DOHH2 (cell line): ENCODE results near the gene RB1.

ENCODE experiments used
- H3F3A ChIP-seq: fragments of 200-600 bp; sonication (generic), shearing (Covaris generic); 2 replicates; pipeline ENCODE4 v1.6.0; 2016; ENCODE audit warnings: antibody characterized with exemption, mild to moderate bottlenecking; ENCODE audit not compliant: control insufficient read depth, insufficient read depth
- H3K27ac ChIP-seq: fragments of 200-600 bp; sonication (generic); 2 replicates; pipeline ENCODE4 v1.5.1; 2014; ENCODE audit warnings: low read depth, mild to moderate bottlenecking, low read length, moderate library complexity
- H3K27me3 ChIP-seq: fragments of 200-600 bp; sonication (generic); 2 replicates; pipeline ENCODE4 v1.6.1; 2014; ENCODE audit warnings: mild to moderate bottlenecking, low read length, mixed read lengths; ENCODE audit not compliant: control insufficient read depth
- H3K36me3 ChIP-seq: fragments of 200-600 bp; sonication (generic); 2 replicates; pipeline ENCODE4 v1.6.1; 2014; ENCODE audit warnings: mild to moderate bottlenecking, low read length, moderate library complexity, mixed read lengths; ENCODE audit not compliant: control insufficient read depth
- H3K4me1 ChIP-seq: fragments of 200-600 bp; sonication (generic); 2 replicates; pipeline ENCODE4 v1.6.1; 2014; ENCODE audit warnings: mild to moderate bottlenecking, low read length, mixed read lengths; ENCODE audit not compliant: control insufficient read depth
- H3K4me2 ChIP-seq: fragments of 200-600 bp; sonication (generic); 2 replicates; pipeline ENCODE4 v1.6.0; 2014; ENCODE audit warnings: mild to moderate bottlenecking, low read length, moderate library complexity
- H3K4me3 ChIP-seq: fragments of 200-600 bp; sonication (generic); 2 replicates; pipeline ENCODE4 v1.5.1; 2014; ENCODE audit warnings: mild to moderate bottlenecking, low read length, mixed read lengths
- H3K79me2 ChIP-seq: fragments of 200-600 bp; sonication (generic); 2 replicates; pipeline ENCODE4 v1.6.1; 2014; ENCODE audit warnings: mild to moderate bottlenecking, low read length, mixed read lengths; ENCODE audit not compliant: control insufficient read depth
- H3K9me2 ChIP-seq: fragments of 200-600 bp; sonication (generic); replicated peaks from 2 replicates; pipeline ENCODE4 v1.6.1; 2014; ENCODE audit warnings: mild to moderate bottlenecking, low read length, mixed read lengths; ENCODE audit not compliant: control insufficient read depth
- H3K9me3 ChIP-seq: fragments of 200-600 bp; sonication (generic); 2 replicates; pipeline ENCODE4 v1.6.1; 2014; ENCODE audit warnings: antibody characterized with exemption, low read length, mixed read lengths; ENCODE audit not compliant: control insufficient read depth, insufficient read depth
- H4K20me1 ChIP-seq: fragments of 200-600 bp; sonication (generic); 2 replicates; pipeline ENCODE4 v1.6.0; 2014; ENCODE audit warnings: low read depth, mild to moderate bottlenecking, antibody characterized with exemption, low read length, moderate library complexity; ENCODE audit not compliant: control insufficient read depth, insufficient read depth
- EZH2phosphoT487 ChIP-seq: fragments of 200-600 bp; sonication (generic); IDR thresholded peaks from 2 replicates; pipeline ENCODE4 v1.6.1; 2017; ENCODE audit warnings: borderline replicate concordance, mild to moderate bottlenecking, antibody characterized with exemption, low read length, moderate library complexity, mixed read lengths
- TF ChIP-seq, protein P1 (sequence below): fragments of 200-600 bp; sonication (generic); IDR thresholded peaks from one replicate; pipeline ENCODE4 v1.5.1; 2014; ENCODE audit warnings: antibody characterized with exemption, mild to moderate bottlenecking, low read depth, low read length; ENCODE audit not compliant: poor library complexity, severe bottlenecking

Gene RB1

DNA sequence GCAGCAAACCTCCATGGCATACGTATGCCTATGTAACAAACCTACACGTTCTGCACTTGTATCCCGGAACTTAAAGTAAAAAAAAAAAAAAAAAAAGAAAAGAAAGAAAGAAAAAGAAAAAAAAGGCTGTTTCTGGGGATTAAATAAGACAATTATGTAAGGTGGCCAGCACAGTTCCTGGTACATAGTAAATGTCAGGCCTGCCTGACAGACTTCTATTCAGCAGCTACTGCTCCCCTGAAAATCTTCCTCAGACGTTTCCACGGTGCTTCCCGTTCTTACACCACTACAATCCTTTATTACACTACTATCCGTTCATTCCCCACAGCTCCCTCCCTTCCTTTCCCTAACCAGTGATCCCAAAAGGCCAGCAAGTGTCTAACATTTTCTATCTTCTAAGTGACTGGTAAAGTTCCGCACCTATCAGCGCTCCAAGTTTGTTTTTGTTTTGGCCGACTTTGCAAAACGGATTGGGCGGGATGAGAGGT, 636 bp upstream of the RB1 start:
- H3K4me3 ChIP-seq = peak overlapping the region; percentile 87
- H3K27me3 ChIP-seq = no peaks in the 10 kb centered on the region
- no peaks in the 10 kb centered on the region for H3K9me2 ChIP-seq
- peak overlapping the region; percentile 95 for H3K27ac ChIP-seq
- no peak for TF ChIP-seq EZH2phosphoT487
- TF ChIP-seq, protein P1, sequence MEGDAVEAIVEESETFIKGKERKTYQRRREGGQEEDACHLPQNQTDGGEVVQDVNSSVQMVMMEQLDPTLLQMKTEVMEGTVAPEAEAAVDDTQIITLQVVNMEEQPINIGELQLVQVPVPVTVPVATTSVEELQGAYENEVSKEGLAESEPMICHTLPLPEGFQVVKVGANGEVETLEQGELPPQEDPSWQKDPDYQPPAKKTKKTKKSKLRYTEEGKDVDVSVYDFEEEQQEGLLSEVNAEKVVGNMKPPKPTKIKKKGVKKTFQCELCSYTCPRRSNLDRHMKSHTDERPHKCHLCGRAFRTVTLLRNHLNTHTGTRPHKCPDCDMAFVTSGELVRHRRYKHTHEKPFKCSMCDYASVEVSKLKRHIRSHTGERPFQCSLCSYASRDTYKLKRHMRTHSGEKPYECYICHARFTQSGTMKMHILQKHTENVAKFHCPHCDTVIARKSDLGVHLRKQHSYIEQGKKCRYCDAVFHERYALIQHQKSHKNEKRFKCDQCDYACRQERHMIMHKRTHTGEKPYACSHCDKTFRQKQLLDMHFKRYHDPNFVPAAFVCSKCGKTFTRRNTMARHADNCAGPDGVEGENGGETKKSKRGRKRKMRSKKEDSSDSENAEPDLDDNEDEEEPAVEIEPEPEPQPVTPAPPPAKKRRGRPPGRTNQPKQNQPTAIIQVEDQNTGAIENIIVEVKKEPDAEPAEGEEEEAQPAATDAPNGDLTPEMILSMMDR = no peak
- peaks cover 45% of the 10 kb centered on the region for H3K79me2 ChIP-seq
- H3F3A ChIP-seq = peaks cover 10% of the 10 kb centered on the region
- H3K9me3 ChIP-seq = no peaks in the 10 kb centered on the region
- H3K4me1 ChIP-seq = peaks cover 23% of the 10 kb centered on the region
- peak overlapping the region; percentile 73 for H3K4me2 ChIP-seq
- H3K36me3 ChIP-seq = peaks cover 48% of the 10 kb centered on the region
- H4K20me1 ChIP-seq = peaks cover 3% of the 10 kb centered on the region; the same call in 1 of the 2 replicates

DNA sequence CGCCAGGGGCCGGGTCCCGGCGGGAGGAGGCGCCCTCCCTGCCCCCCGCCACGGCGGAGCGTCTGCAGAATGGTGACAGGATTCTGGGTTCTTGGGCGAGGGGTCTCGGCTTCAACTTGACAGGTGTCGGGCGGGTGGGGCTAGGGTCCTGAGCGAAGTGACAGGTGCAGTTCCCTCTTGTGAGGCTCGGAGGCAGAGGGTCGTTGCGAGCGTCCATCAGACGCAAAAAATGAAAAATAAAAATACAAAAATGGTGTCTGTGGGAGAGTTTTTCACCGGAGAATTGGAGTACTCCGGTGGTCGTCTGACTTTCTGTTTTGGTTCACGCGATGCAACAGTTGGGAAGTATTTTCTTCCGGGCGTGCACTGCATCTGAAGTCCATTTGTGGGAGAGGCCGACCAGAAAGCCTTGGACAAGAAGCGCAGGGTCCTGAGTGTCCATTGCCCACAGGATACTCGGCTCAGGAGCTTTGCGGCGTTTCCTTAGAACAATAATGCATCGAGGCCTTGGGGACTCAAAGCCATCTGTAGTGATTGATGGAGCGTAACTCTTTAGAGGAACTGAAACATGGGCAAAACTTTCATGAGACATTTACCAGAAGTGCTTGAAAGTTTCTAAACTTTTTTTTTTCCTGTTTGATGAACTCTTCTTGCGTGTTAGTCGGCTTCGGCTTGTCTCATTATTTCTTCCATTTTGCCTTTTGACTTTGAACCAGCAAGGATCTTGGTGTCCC, 759 bp downstream of the RB1 start:
- Histone ChIP-seq H3K4me3 (peak overlapping the region; percentile 87), H4K20me1 (peaks cover 3% of the 10 kb centered on the region; the same call in 1 of the 2 replicates), H3F3A (peaks cover 10% of the 10 kb centered on the region), H3K4me1 (peaks cover 25% of the 10 kb centered on the region), H3K27me3 (no peaks in the 10 kb centered on the region), H3K36me3 (peaks cover 60% of the 10 kb centered on the region), H3K27ac (peak overlapping the region; percentile 95), H3K79me2 (peaks cover 59% of the 10 kb centered on the region), H3K4me2 (peak overlapping the region; percentile 76), H3K9me3 (no peaks in the 10 kb centered on the region), H3K9me2 (no peaks in the 10 kb centered on the region)
- TF ChIP-seq, protein P1 = no peak
- TF ChIP-seq EZH2phosphoT487 = no peak

DNA sequence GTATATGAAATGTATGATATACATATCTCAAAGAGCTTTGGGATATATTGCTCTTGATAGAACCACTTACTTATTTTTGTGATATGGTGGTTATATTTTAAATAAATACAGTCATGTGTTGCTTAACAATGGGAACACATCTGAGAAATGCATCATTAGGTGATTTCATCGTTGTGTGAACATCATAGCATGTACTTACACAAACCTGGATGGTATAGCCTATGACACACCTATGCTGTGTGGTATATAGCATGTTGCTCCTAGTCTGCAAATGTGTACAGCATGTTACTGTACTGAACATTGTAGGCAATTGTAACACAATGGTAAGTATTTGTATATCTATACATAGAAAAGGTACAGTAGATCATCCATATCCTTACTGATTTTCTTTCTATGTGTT, 7.7 kb downstream of the RB1 start:
- Histone ChIP-seq H3K27ac (no peak overlapping the region), H3K79me2 (peaks cover 98% of the 10 kb centered on the region), H4K20me1 (no peaks in the 10 kb centered on the region), H3K36me3 (peaks cover 93% of the 10 kb centered on the region), H3K27me3 (no peaks in the 10 kb centered on the region), H3K4me1 (peaks cover 9% of the 10 kb centered on the region), H3F3A (no peaks in the 10 kb centered on the region), H3K4me3 (no peak overlapping the region), H3K4me2 (no peak overlapping the region), H3K9me2 (no peaks in the 10 kb centered on the region), H3K9me3 (peaks cover 7% of the 10 kb centered on the region; the same call in 1 of the 2 replicates)
- TF ChIP-seq EZH2phosphoT487 = no peak
- TF ChIP-seq, protein P1 = no peak
